Measurements from ENCODE around the gene HES1.
"Not testable (repeated sequence)": the region's sequence is repeated elsewhere in the genome, so short reads cannot be mapped to it uniquely, and the experiment has no call there.

HES1 gene

DNA sequence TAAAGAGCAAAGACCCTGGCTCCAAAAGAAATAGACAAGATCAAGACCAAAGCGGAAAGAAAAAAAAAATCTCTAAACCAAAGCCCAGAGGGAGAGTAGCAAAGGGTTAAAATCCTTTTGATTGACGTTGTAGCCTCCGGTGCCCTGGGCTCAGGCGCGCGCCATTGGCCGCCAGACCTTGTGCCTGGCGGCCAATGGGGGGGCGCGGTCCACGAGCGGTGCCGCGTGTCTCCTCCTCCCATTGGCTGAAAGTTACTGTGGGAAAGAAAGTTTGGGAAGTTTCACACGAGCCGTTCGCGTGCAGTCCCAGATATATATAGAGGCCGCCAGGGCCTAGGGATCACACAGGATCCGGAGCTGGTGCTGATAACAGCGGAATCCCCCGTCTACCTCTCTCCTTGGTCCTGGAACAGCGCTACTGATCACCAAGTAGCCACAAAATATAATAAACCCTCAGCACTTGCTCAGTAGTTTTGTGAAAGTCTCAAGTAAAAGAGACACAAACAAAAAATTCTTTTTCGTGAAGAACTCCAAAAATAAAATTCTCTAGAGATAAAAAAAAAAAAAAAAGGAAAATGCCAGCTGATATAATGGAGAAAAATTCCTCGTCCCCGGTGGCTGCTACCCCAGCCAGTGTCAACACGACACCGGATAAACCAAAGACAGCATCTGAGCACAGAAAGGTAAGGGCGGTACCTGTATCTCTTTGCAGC is at the start of gene HES1:
HES1 (plus strand) TSS at position 343 of the 713 bp plus-strand sequence; CDS start at position 576, 233 bp downstream.
- TF ChIP-seq, protein P1, sequence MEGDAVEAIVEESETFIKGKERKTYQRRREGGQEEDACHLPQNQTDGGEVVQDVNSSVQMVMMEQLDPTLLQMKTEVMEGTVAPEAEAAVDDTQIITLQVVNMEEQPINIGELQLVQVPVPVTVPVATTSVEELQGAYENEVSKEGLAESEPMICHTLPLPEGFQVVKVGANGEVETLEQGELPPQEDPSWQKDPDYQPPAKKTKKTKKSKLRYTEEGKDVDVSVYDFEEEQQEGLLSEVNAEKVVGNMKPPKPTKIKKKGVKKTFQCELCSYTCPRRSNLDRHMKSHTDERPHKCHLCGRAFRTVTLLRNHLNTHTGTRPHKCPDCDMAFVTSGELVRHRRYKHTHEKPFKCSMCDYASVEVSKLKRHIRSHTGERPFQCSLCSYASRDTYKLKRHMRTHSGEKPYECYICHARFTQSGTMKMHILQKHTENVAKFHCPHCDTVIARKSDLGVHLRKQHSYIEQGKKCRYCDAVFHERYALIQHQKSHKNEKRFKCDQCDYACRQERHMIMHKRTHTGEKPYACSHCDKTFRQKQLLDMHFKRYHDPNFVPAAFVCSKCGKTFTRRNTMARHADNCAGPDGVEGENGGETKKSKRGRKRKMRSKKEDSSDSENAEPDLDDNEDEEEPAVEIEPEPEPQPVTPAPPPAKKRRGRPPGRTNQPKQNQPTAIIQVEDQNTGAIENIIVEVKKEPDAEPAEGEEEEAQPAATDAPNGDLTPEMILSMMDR (conservative IDR thresholded peaks at IDR 0.05; ENCODE audit: control insufficient read depth, insufficient read depth, low read depth, low read length), result no peak
- peak within 1 kb of the TSS; percentile 57 for H3K4me3 ChIP-seq (ENCODE audit: control insufficient read depth, low read depth, low read length)
- peak; percentile 95 for DNase-seq (ENCODE audit: low read depth)

- no peak overlapping the region for H3K4me3 ChIP-seq (ENCODE audit: control insufficient read depth, low read depth, low read length)
- TF ChIP-seq, protein P1 (conservative IDR thresholded peaks at IDR 0.05; ENCODE audit: control insufficient read depth, insufficient read depth, low read depth, low read length), result no peak
- no peak for DNase-seq (ENCODE audit: low read depth)
Measured at GRCh38 chr3:194086388-194087075, 49.4 kb upstream of the HES1 start.

- TF ChIP-seq, protein P1 (conservative IDR thresholded peaks at IDR 0.05; ENCODE audit: control insufficient read depth, insufficient read depth, low read depth, low read length), result no peak
- DNase-seq (ENCODE audit: low read depth), result peak; percentile 10
- no peak overlapping the region for H3K4me3 ChIP-seq (ENCODE audit: control insufficient read depth, low read depth, low read length)
Measured at GRCh38 chr3:194087280-194087679, 48.7 kb upstream of the HES1 start.

GRCh38 chr3:194087995-194088855 is 47.7 kb upstream of the HES1 start:
- DNase-seq (ENCODE audit: low read depth), result peak; percentile 49
- H3K4me3 ChIP-seq (ENCODE audit: control insufficient read depth, low read depth, low read length), result no peak overlapping the region
- TF ChIP-seq, protein P1 (conservative IDR thresholded peaks at IDR 0.05; ENCODE audit: control insufficient read depth, insufficient read depth, low read depth, low read length), result no peak

GRCh38 chr3:194089357-194090177 is 46.4 kb upstream of the HES1 start:
- DNase-seq (ENCODE audit: low read depth), result peak; percentile 99
- H3K4me3 ChIP-seq (ENCODE audit: control insufficient read depth, low read depth, low read length), result no peak overlapping the region
- TF ChIP-seq, protein P1 (conservative IDR thresholded peaks at IDR 0.05; ENCODE audit: control insufficient read depth, insufficient read depth, low read depth, low read length), result no peak

DNA sequence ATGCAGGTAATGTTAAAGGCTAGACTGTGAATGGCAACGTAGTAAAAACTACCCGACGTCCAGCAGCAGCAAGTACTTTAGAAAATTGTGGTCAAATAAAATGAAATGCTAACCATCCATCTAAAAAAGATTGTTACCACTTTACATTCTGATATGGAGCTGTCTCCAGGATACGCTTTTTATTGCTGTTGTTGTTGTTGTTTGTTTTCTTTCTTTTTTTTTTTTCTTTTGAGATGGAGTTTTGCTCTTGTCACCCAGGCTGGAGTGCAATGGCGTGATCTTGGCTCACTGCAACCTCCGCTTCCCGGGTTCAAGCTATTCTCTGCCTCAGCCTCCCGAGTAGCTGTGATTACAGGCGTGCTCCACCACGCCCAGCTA is 45.8 kb upstream of the HES1 start:
- not testable (repeated sequence) for H3K4me3 ChIP-seq (ENCODE audit: control insufficient read depth, low read depth, low read length); DNase-seq (ENCODE audit: low read depth)

All from fibroblast of mammary gland (primary cell).